Hepatocyte (in vitro differentiated cells): ENCODE measurements around the gene OR13F1.

Source experiments
- EZH2 ChIP-seq: fragments of 200-600 bp; sonication (generic); IDR thresholded peaks from 2 replicates; pipeline ENCODE4 v1.6.1; 2016; ENCODE audit warnings: antibody characterized with exemption, mild to moderate bottlenecking, borderline replicate concordance
- EZH2phosphoT487 ChIP-seq: fragments of 200-600 bp; sonication (generic); IDR thresholded peaks from one replicate; pipeline ENCODE4 v1.6.1; 2018; ENCODE audit warnings: antibody characterized with exemption, mild to moderate bottlenecking, low read depth, moderate library complexity; ENCODE audit not compliant: unreplicated experiment, severe bottlenecking
- TF ChIP-seq, protein P1 (sequence below): fragments of 200-600 bp; sonication (generic); IDR thresholded peaks from 2 replicates; pipeline ENCODE4 v1.5.1; 2016; ENCODE audit warnings: antibody characterized with exemption, mild to moderate bottlenecking; ENCODE audit not compliant: poor library complexity

DNA sequence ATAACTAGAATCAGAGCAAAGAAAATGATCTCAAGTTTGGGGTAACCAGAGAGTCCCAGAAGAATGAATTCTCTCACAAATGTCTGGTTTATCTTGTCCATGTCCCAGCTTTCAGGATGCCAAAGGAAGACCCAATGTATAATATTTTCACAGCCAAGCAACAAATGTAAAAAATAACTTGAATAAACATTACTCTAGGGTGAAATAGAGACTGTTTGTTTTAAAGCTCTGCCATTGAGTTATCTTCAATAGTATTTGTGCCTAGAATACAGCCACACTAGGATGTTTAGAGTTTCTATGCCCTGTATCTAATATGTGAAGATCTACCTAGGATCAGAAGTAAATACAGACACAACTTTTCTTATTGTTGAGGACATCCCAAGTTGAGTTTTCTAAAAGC, 23.0 kb downstream of the OR13F1 start, which contains the start of gene OR13C4:
- TF ChIP-seq, protein P1, sequence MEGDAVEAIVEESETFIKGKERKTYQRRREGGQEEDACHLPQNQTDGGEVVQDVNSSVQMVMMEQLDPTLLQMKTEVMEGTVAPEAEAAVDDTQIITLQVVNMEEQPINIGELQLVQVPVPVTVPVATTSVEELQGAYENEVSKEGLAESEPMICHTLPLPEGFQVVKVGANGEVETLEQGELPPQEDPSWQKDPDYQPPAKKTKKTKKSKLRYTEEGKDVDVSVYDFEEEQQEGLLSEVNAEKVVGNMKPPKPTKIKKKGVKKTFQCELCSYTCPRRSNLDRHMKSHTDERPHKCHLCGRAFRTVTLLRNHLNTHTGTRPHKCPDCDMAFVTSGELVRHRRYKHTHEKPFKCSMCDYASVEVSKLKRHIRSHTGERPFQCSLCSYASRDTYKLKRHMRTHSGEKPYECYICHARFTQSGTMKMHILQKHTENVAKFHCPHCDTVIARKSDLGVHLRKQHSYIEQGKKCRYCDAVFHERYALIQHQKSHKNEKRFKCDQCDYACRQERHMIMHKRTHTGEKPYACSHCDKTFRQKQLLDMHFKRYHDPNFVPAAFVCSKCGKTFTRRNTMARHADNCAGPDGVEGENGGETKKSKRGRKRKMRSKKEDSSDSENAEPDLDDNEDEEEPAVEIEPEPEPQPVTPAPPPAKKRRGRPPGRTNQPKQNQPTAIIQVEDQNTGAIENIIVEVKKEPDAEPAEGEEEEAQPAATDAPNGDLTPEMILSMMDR: no peak
- TF ChIP-seq EZH2 (no peak), EZH2phosphoT487 (no peak)
